Activated T-helper 1 cell treated with anti-CD3 and anti-CD28 coated beads, Interleukin-12 subunit alpha, Interleukin-12 subunit beta, Interleukin-2, Interleukin-4 antibody, amounts not matched to agents 30 ng/mL and 10 ng/mL and 1 ng/mL, durations not matched to agents 14 hours and 24 hours and 36 hours (primary cell): ENCODE measurements around the gene FAM3B. TPM values are rescaled to one million over a fixed set of nuclear protein-coding genes. Genes with fewer than 3 reads are reported as not detected.

Experiments used
- DNase-seq: peaks from one replicate; pipeline ENCODE4 v3.0.0; 2021; ENCODE audit warnings: low spot score
- H3K27ac Mint-ChIP-seq: one replicate; pipeline ENCODE4 v1.8.0; 2021; ENCODE audit warnings: mild to moderate bottlenecking, mixed read lengths
- H3K27me3 Mint-ChIP-seq: one replicate; pipeline ENCODE4 v1.8.0; 2022; ENCODE audit warnings: mild to moderate bottlenecking, moderate library complexity, mixed read lengths; ENCODE audit not compliant: insufficient read depth
- H3K36me3 Mint-ChIP-seq: one replicate; pipeline ENCODE4 v1.8.0; 2021; ENCODE audit warnings: low read depth, mixed read lengths
- H3K4me1 Mint-ChIP-seq: one replicate; pipeline ENCODE4 v1.8.0; 2021; ENCODE audit warnings: low read depth, mixed read lengths
- H3K4me3 Mint-ChIP-seq: one replicate; pipeline ENCODE4 v1.8.0; 2021; ENCODE audit warnings: mild to moderate bottlenecking, moderate library complexity, mixed read lengths
- H3K9me3 Mint-ChIP-seq: one replicate; pipeline ENCODE4 v1.8.0; 2021; ENCODE audit warnings: mixed read lengths
- intact Hi-C: fragments of 100-400 bp; cut with micrococcal nuclease; formaldehyde crosslinking; loops from one replicate; pipeline ENCODE4 v1.15.1; 2024
- total RNA-seq: library from RNA; stranded (reverse); gene quantifications from 2 replicates; pipeline ENCODE4 v1.2.3, GENCODE V29; 2022

FAM3B gene
- total RNA-seq, 1 donor from 2014 or later: not detected

DNA sequence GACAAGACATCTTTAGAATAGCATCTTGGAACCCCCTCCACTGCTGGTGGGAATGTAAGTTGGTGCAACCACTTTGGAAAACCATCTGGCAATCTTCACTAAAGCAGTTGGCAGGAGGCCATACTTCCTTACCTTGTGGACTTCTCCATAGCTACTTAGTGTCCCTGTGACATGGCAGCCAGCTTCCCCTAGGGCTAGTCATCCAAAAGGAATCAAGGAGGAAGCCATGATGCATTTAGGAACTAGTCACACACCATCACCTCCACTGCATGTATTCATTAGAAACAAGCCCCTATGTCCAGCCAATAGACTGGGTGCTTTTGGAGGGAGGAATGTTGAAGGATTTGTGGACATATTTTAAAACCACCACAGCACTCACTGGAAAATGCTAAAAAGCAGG is 65.1 kb downstream of the FAM3B start:
- no peaks in the 10 kb centered on the region for H3K9me3 Mint-ChIP-seq
- no peaks in the 10 kb centered on the region for H3K4me1 Mint-ChIP-seq
- intact Hi-C loops: no loop called here
- no peak for DNase-seq
- peaks cover 43% of the 10 kb centered on the region for H3K36me3 Mint-ChIP-seq
- H3K4me3 Mint-ChIP-seq: no peak overlapping the region
- H3K27ac Mint-ChIP-seq: no peak overlapping the region
- H3K27me3 Mint-ChIP-seq: no peaks in the 10 kb centered on the region

GRCh38 chr21:41387042-41387819 is 70.6 kb downstream of the FAM3B start:
- no peak for DNase-seq
- H3K9me3 Mint-ChIP-seq: no peaks in the 10 kb centered on the region
- no peaks in the 10 kb centered on the region for H3K4me1 Mint-ChIP-seq
- intact Hi-C loops: no loop called here
- no peak overlapping the region for H3K4me3 Mint-ChIP-seq
- peaks cover 46% of the 10 kb centered on the region for H3K36me3 Mint-ChIP-seq
- no peaks in the 10 kb centered on the region for H3K27me3 Mint-ChIP-seq
- H3K27ac Mint-ChIP-seq: no peak overlapping the region

GRCh38 chr21:41387824-41388223 is 71.2 kb downstream of the FAM3B start:
- Mint-ChIP-seq H3K4me1 (no peaks in the 10 kb centered on the region), H3K9me3 (no peaks in the 10 kb centered on the region), H3K4me3 (no peak overlapping the region), H3K36me3 (peaks cover 46% of the 10 kb centered on the region), H3K27ac (no peak overlapping the region), H3K27me3 (no peaks in the 10 kb centered on the region)
- intact Hi-C loops: no loop called here
- DNase-seq: no peak

DNA sequence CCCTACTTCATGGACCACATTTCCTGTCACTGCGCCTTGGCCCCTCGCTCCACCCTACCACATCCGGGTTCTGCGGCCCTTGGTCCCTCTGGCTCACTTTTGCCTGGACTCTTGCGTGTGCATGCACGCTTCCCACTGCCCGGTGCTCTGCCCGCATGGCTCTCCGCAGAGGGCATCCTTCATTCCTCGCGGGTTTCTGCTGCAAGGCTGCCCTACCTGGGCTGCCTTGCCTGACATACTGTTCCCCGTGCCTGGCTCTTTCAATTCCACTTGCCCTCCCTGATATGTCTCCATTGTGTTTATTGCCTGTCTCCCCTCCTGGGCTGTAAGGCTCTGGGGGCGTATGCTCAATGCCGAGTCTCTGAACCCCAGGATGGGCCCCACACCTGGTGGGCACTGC is 71.7 kb downstream of the FAM3B start:
- Mint-ChIP-seq H3K4me1 (no peaks in the 10 kb centered on the region), H3K27me3 (no peaks in the 10 kb centered on the region), H3K4me3 (no peak overlapping the region), H3K9me3 (no peaks in the 10 kb centered on the region), H3K27ac (no peak overlapping the region), H3K36me3 (peaks cover 48% of the 10 kb centered on the region)
- no peak for DNase-seq
- intact Hi-C loops: no loop called here

- no peaks in the 10 kb centered on the region for H3K27me3 Mint-ChIP-seq
- H3K27ac Mint-ChIP-seq: no peak overlapping the region
- no peak overlapping the region for H3K4me3 Mint-ChIP-seq
- intact Hi-C loops: no loop called here
- H3K36me3 Mint-ChIP-seq: peaks cover 52% of the 10 kb centered on the region
- H3K9me3 Mint-ChIP-seq: no peaks in the 10 kb centered on the region
- H3K4me1 Mint-ChIP-seq: no peaks in the 10 kb centered on the region
- DNase-seq: no peak
Observed at GRCh38 chr21:41390043-41390639, 73.5 kb downstream of the FAM3B start.

- no peak overlapping the region for H3K27ac Mint-ChIP-seq
- DNase-seq: no peak
- intact Hi-C loops: no loop called here
- H3K36me3 Mint-ChIP-seq: peaks cover 47% of the 10 kb centered on the region
- no peaks in the 10 kb centered on the region for H3K9me3 Mint-ChIP-seq
- no peak overlapping the region for H3K4me3 Mint-ChIP-seq
- no peaks in the 10 kb centered on the region for H3K27me3 Mint-ChIP-seq
- H3K4me1 Mint-ChIP-seq: no peaks in the 10 kb centered on the region
Observed at GRCh38 chr21:41393876-41394465, 77.4 kb downstream of the FAM3B start.

GRCh38 chr21:41396558-41397075 is 80.0 kb downstream of the FAM3B start:
- Mint-ChIP-seq H3K9me3 (no peaks in the 10 kb centered on the region), H3K4me3 (no peak overlapping the region), H3K27me3 (no peaks in the 10 kb centered on the region), H3K4me1 (no peaks in the 10 kb centered on the region), H3K36me3 (peaks cover 58% of the 10 kb centered on the region), H3K27ac (no peak overlapping the region)
- intact Hi-C loops: no loop called here
- no peak for DNase-seq

DNA sequence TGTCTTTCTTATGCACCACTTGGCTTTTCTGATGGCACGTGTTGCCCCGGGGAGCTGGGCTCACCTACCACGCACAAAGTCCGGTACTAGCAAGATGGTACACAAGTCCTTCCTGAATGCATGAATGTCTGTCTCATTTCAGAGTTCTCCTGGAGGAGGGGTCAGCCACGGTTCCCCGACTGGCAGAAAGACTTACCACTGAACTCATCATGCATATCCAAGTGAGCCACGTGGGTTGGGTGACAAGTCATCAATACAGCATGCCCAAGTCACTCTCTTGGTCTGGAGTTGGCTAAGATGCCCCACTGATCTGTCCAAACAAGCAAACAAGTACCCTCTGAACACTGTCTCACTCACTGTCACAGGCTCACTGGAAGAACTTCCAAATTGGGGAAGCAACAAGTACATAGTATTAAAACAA is 80.9 kb downstream of the FAM3B start:
- intact Hi-C loops: no loop called here
- no peak overlapping the region for H3K4me3 Mint-ChIP-seq
- no peaks in the 10 kb centered on the region for H3K27me3 Mint-ChIP-seq
- no peak for DNase-seq
- H3K4me1 Mint-ChIP-seq: no peaks in the 10 kb centered on the region
- H3K9me3 Mint-ChIP-seq: no peaks in the 10 kb centered on the region
- peaks cover 54% of the 10 kb centered on the region for H3K36me3 Mint-ChIP-seq
- no peak overlapping the region for H3K27ac Mint-ChIP-seq

DNA sequence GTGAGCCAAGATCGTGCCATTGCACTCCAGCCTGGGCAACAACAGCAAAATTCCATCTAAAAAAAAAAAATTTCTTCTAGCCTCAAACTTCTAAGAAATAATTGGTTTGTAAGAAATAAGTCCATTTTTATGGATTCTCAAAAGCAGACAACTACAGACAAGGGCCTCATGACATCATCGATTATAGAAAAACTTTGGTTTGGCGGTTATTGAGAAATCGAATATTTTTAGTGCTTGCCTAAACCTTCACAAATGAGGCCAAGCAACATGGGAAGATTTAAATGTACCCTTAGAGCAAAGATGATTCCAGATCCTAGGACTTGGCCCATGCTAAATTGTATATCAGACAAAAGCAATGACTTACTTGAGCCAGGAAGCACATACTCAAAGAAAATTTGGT is 81.7 kb downstream of the FAM3B start:
- intact Hi-C loops: no loop called here
- no peak for DNase-seq
- H3K4me1 Mint-ChIP-seq: no peaks in the 10 kb centered on the region
- H3K36me3 Mint-ChIP-seq: peaks cover 58% of the 10 kb centered on the region
- no peak overlapping the region for H3K4me3 Mint-ChIP-seq
- H3K27ac Mint-ChIP-seq: no peak overlapping the region
- no peaks in the 10 kb centered on the region for H3K9me3 Mint-ChIP-seq
- H3K27me3 Mint-ChIP-seq: no peaks in the 10 kb centered on the region

GRCh38 chr21:41398831-41399230 is 82.2 kb downstream of the FAM3B start:
- Mint-ChIP-seq H3K27me3 (no peaks in the 10 kb centered on the region), H3K36me3 (peaks cover 53% of the 10 kb centered on the region), H3K4me3 (no peak overlapping the region), H3K4me1 (no peaks in the 10 kb centered on the region), H3K27ac (no peak overlapping the region), H3K9me3 (no peaks in the 10 kb centered on the region)
- DNase-seq: no peak
- intact Hi-C loops: no loop called here

- Mint-ChIP-seq H3K27ac (no peak overlapping the region), H3K36me3 (peaks cover 51% of the 10 kb centered on the region), H3K27me3 (no peaks in the 10 kb centered on the region), H3K4me3 (no peak overlapping the region), H3K4me1 (no peaks in the 10 kb centered on the region), H3K9me3 (no peaks in the 10 kb centered on the region)
- no peak for DNase-seq
- intact Hi-C loops: no loop called here
Observed at GRCh38 chr21:41399246-41399800, 82.7 kb downstream of the FAM3B start.

- Mint-ChIP-seq H3K27ac (no peak overlapping the region), H3K4me1 (no peaks in the 10 kb centered on the region), H3K27me3 (no peaks in the 10 kb centered on the region), H3K36me3 (peaks cover 47% of the 10 kb centered on the region), H3K9me3 (no peaks in the 10 kb centered on the region), H3K4me3 (no peak overlapping the region)
- no peak for DNase-seq
- intact Hi-C loops: no loop called here
Observed at GRCh38 chr21:41402231-41402630, 85.6 kb downstream of the FAM3B start.

- H3K27me3 Mint-ChIP-seq: no peaks in the 10 kb centered on the region
- DNase-seq: no peak
- intact Hi-C loops: no loop called here
- H3K36me3 Mint-ChIP-seq: peaks cover 42% of the 10 kb centered on the region
- no peak overlapping the region for H3K4me3 Mint-ChIP-seq
- no peaks in the 10 kb centered on the region for H3K9me3 Mint-ChIP-seq
- no peak overlapping the region for H3K27ac Mint-ChIP-seq
- H3K4me1 Mint-ChIP-seq: no peaks in the 10 kb centered on the region
Observed at GRCh38 chr21:41402796-41403195, 86.2 kb downstream of the FAM3B start.
